Activated gamma-delta T cell (primary cell): Measurements from ENCODE around the gene WDSUB1.

Experiments used
- DNase-seq: peaks from one replicate; lab custom pipeline; 2025; lab: John Stamatoyannopoulos, UW

The WDSUB1 gene

GRCh38 chr2:159266554-159266953 lies 19.9 kb downstream of the WDSUB1 start:
- DNase-seq, result no peak

GRCh38 chr2:159265171-159265576 lies 21.3 kb downstream of the WDSUB1 start:
- DNase-seq, result no peak

DNA sequence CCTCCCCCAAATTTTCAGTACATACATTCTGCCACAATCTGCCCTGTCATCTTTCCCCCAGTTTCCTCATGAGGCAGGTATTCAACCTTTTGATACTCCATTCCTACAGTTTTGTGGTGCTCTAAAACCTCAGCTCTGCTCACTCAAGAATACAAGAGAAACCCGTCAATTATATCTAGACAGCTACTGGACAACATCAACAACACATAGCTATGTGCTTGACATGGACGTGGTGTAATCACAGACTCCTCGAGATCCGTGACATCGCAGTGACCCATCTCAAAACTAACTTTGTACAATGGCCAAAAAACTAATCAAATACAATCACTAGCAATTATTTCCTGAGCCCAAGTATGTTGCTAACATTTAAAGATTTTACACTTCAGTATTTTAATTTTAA lies 23.6 kb downstream of the WDSUB1 start:
- no peak for DNase-seq

- no peak for DNase-seq
These were observed 24.3 kb downstream of the WDSUB1 start for GRCh38 chr2:159262226-159262625.

DNA sequence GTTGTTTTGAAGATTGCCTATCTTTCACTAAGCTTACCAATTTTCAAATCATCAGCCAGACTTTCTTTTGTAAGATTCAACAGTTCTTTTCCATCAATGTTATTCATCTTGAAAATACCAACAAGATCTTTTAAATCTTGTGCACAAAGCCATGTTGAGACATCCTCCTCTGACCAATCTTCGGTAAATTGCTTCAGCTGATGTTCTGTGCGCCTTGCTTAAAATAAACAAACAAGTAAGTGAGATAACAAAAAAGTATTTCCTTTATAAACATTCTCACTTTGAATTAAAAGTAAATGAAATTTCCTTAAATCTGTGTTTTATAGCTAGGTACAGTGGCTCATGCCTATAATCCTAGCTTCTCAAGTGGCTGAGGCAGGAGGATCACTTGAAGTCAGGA lies 30.3 kb downstream of the WDSUB1 start:
- no peak for DNase-seq

DNA sequence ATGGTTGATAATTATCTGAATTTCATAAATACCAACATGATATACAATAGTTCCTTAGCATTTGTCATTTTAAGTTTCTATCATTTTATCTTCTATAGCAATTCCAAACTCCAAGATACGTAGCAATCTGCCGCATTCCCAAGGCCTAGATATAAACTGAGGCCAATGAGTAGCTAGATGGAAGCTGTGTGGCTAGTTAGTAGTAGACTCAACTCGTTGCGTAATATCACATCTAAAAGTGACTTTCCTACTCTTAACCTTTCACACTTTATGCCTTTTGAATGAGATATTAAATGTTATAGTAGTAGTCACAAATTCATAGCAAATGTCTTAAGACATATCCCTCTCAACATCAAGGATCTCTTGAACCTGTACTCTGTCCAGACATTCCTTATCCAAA lies 33.6 kb downstream of the WDSUB1 start:
- no peak for DNase-seq

DNA sequence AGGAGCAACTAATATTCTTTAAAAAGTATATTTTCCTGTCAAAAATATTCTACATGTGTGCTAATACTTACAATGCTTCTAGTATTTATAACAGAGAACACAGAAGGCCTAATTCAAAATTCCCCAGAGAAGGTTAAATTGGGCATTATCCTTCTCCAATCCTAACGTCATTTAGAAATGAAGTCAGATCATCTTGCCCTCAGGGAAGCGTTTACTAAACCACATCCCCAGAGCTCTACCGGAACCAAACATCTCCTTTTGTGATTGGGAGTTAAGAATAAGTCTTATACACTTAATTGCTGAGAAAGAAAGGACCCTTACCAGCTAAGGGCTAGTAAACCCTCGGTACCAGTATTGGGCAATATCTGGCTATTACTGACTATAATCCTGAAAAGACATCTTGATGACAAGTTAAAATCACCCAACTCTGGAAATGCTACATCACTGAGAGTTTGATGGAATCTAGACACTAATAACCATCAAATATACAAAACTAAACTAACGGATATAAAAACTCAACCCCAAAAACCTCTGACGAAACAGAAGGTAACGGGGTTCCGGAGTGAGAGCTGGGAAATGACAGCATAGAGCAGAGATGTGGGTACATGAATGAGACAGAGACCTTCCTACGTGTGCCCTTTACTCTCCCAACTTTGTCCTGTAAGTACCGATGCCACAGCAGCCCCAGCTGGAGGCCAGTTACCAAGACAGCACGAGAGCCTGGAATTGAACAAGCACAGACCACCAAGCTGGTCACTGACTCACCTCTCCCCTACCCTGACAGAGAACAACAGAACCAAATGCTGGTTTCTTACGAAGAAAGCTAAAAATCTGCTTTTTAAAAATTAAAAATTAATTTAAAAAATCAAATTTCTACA lies 35.0 kb downstream of the WDSUB1 start:
- DNase-seq, result no peak

DNA sequence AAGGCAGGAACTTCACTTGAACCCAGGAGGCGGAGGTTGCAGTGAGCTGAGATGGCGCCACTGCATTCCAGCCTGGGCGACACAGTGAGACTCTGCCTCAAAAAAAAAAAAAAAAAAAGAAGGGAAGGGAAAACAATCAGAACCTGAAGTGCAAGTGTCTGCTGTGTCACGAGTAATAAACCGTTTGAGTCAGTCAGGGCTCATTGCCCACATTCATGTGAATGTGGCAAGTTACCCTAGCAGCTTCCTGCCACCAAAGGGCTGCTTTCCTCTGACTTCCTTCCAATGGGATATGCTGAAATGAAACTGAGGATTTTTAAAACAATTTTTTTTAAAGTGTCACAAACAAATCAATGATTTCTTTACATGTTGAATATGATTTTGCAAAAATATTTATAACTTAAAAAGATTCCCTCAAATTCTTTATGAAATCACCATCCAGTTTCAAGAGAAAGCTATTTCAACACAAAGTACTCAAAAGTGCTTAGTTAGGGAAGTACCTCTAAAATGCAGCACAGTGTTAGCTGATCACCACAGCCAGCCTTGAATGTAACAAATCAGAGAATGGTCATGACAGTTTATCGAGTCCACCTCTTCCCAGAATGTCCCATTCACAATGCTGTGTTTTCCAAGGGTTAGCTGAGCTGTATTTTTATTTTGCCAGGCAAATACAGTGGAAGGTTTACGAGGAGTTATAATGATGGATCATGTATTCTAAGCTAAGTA lies 36.4 kb downstream of the WDSUB1 start:
- no peak for DNase-seq

DNA sequence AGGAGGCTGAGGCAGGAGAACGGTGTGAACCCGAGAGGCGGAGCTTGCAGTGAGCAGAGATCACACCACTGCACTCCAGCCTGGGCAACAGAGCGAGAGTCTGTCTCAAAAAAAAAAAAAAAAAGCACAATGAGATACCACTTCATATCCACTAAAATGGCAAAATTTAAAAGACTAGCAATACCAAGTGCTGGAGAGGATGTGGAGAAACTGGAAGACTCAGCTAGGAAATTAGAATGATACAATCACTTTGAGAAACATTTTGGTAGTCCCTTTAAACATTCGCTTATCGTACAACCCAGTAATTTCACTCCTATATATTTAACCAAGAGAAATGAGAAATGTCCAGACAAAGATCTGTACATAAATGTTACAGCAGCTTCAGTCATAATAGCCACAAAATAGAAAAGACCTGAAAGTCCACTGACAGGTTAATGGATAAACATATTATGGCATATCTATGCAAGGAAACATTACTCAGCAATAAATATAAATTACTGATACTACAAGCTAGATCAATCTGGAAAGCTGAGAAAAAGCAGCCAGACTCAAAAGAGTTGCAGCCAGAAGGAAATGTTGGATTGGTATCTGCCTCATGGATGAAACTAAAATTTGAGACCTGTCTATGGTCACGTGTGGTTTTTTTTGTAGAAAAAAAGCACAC lies 40.0 kb downstream of the WDSUB1 start:
- no peak for DNase-seq

DNA sequence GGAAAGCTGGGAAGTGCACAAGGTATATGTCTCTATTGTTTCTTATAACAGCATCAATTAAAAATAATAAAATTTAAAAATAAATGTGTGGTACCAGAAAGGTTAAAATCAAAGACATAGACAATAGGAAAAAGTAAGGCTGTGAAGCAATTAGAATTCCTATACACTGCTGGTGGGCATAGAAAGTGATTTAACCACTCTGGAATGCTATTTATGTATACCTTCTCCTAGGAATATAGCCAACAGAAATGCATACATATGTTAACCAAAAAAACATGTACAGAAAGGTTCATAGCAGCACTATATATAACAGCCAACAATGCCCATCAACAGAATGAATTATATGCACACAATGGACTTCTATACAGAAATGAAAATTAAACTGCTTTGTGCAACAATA lies 43.0 kb downstream of the WDSUB1 start:
- DNase-seq, result no peak

DNA sequence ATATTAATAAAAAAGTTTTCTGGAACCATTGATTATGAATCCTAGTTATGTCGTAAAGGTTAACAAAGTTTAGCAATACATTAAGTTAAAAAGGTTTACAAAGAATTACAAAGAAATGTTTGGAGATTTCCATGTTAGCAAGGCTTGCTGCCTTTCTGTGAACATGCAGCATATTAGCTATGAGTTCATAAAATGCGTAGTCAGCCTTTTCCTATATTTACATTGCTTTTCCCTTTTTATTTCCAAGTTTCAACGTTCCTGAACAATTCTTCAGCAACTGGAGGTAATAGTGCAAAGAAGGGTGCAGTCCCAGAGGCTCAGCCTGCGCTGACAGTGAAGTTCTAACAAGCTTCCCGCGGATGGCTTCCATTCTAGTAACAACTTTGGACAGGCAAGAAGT lies 51.6 kb downstream of the WDSUB1 start:
- DNase-seq, result no peak

DNA sequence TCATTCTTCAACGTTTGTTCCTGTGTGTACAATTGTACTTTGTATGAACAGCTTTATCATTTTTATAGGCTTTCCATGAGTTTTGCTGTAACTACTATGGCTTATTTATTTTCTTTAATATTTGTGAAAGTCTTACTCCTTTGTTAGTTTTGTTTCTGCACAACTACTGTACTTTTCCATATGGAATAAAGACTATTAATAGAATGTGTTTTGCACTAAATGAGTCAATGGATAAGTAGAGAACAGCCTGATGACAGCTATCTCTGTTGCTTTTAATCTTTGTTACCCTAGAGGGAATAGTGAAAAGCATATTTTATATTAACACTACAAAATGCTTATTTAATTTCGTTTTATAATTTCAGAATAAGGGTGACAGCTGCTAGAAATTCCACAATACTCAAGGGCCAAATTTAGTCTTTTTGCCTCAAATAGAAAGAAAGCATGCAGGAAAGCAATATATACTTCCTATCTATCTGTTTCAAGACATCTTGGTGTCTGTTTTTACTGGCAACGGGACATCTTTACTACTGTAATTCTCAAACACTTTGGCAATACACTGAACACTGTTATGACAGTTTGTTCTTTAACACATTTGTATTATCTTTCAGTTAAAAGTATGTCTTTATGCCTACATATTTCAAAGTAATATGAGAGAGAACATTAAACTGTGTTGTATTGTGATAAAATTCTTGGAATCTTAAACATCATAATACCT lies 53.9 kb downstream of the WDSUB1 start:
- no peak for DNase-seq

- no peak for DNase-seq
These were observed 56.2 kb downstream of the WDSUB1 start for GRCh38 chr2:159230145-159230877.

DNA sequence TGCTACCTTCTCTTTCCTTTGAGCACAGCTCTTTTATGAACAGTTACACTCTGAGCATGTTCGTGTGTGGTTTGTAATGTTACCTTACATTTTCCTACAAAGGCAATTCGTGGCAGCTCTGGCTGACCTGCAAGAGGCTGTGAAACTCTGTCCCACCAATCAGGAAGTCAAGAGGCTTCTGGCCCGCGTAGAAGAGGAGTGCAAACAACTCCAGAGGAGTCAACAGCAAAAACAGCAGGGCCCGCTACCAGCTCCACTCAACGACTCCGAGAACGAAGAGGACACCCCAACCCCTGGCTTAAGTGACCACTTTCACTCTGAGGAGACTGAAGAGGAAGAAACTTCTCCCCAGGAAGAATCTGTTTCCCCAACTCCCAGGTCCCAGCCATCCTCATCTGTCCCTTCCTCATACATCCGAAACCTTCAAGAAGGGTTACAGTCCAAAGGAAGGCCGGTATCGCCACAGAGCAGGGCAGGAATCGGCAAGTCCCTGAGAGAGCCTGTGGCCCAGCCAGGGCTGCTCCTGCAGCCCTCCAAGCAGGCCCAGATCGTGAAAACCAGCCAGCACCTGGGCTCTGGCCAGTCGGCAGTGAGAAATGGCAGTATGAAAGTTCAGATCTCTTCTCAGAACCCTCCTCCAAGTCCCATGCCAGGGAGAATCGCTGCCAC lies 56.9 kb downstream of the WDSUB1 start:
- DNase-seq, result no peak

- no peak for DNase-seq
These were observed 58.4 kb downstream of the WDSUB1 start for GRCh38 chr2:159228081-159228581.

GRCh38 chr2:159227467-159227866 lies 59.0 kb downstream of the WDSUB1 start:
- DNase-seq, result no peak

- DNase-seq, result no peak
These were observed 59.7 kb downstream of the WDSUB1 start for GRCh38 chr2:159226608-159227385.

- no peak for DNase-seq
These were observed 60.4 kb downstream of the WDSUB1 start for GRCh38 chr2:159226059-159226461.
